G401 (cell line): ENCODE measurements around the gene GPC6. TPM values are rescaled to one million over a fixed set of nuclear protein-coding genes. Genes with fewer than 3 reads are reported as not detected.

Experiments
- DNase-seq: peaks from one replicate; pipeline ENCODE4 v3.0.0-alpha.2; 2015; ENCODE audit warnings: low spot score
- in situ Hi-C: cut with HindIII; loops from 2 replicates; pipeline ENCODE4 v1.10.0; 2016; ENCODE audit warnings: low sequenced_read_pairs, mixed read lengths
- total RNA-seq: library from RNA; depleted of rRNA; stranded (reverse); fragments of >200 nt; shearing (Covaris generic); gene quantifications from 2 replicates; pipeline ENCODE4 v1.2.3, GENCODE V29; 2014

GPC6 gene
- total RNA-seq, 1 experiment from 2014 or later, result 2.1 TPM

DNA sequence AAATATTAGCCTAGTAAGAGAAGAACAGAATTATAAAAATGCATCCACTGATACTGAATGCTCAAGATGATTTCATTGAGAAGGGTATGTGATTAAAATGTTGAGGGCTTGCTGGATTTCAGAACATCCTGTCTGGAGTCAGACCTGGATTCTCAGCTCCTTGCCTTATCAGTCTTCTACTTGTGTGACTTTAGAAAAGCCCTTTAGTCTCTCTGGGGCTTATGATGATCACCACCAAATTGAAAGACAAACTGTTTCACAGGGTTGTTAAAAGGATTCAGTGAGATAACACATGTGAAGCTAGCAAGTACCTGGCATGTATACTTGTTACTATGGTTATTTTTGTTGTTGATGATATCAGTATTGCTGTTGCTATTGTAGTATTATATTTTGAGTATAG lies 118.4 kb downstream of the GPC6 start:
- DNase-seq, result no peak
- in situ Hi-C loops, result no loop called here

DNA sequence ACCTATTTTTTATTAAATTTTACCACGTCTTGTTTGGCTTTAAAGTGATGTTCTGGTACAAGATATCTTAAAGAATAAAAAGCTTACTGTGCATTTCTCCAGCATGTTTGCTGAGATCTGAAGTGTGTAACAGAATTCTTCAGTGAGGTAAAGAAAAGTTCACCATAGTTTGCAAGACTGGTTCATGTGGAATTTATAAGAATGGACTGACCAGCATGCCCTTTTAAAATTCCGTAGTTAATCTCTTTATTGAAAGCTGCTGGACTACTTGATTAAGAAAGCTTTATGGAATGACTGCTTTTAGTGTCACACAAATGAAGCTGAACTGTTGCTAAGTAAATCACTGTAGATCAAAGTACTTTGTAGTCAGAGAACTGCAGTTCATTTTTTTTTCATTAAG lies 119.2 kb downstream of the GPC6 start:
- in situ Hi-C loops, result no loop called here
- no peak for DNase-seq

DNA sequence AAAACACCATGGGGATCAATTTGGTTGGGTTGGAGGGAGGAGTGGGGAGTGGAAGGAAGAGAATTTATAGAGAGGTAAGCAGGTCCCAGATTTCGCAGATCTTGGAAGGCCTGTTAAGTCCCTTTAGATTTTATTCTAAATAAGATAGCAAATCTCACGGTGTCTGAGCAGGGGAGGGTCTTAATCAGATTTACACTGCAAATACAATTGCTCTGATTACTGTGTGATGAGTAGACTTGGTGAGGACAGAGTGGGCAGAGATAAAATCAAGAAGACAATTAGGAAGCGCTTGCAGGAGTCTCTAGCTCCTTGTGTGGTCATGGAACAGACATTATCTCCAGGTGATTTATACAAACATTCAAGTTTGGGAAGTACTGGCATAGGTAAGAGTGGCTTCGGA lies 126.0 kb downstream of the GPC6 start:
- in situ Hi-C loops, result no loop called here
- DNase-seq, result no peak

DNA sequence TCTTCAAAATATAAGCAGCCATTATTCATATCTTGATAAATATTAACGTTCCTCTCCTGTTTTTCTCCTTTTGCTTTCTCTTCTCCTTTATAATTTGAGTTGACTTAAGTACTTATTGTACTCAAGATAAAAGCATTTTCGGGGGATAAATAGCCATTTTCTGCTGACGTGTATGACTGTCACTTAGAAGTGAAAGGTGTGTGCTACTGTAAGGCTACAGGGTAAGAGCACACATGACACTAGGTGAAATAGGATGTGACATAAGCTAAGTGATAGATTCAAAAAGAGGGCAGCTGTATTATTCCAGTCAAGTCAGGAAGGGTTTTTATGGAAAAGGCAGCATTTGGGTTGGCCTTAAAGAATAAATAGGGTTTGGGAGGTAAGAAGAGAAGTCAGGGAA lies 128.5 kb downstream of the GPC6 start:
- no peak for DNase-seq
- in situ Hi-C loops, result no loop called here

DNA sequence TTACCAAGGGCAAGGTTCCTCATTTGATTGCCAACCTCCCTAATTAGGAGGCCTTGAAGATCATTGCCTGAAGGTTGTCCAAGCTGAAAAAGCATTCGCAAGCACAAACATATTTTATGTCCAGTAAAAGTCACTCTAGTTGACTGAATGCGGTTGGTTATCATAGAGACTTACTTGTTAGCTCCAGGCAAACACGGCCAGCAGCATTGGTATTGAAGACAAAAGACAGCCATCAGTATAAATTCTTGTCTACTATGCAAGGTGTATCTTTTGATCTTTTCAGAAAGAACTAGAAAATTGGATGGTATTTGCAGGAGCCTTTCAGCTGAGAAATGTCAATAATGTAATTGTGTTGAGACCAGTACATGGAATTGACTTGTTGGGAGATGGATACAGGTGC lies 129.9 kb downstream of the GPC6 start:
- no peak for DNase-seq
- in situ Hi-C loops, result no loop called here

DNA sequence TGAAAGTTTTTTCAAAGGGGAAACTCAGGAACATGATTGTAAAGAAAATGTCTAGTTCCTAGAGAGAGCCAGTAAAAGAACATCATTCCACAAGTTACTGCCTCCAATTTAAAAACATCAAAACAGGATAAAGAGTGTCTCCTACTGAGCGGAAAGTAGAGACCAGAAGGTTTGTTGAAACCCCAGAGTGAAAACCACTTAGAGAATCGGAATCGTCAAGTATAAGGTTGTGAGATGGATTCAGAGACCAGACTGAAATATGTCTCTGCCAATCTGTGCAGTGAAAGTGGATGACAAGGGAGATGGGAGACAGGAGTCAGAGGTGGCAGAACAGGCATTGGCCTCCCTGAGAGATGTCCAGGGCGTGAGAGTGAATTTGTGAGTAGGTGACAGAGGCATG lies 133.4 kb downstream of the GPC6 start:
- in situ Hi-C loops, result no loop called here
- no peak for DNase-seq

DNA sequence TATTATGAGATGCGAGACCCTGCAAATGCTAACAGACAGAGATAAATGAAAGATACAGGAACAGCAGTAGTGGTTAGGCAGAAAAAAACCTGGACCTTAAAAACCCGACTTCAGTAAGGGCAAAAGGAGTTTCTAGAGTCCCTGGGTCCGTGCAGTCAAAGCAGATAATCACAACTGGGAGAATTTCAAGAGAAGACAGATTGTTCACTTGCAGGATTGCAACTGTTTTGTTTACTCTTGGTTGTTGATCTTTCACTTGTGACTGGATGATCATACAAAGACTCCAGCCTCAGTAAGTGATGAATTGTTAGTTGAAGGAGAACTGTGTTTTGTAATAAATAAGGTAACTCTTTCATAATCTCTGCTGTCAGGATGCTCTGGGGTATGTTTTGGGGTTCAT lies 135.1 kb downstream of the GPC6 start:
- in situ Hi-C loops, result no loop called here
- DNase-seq, result no peak

DNA sequence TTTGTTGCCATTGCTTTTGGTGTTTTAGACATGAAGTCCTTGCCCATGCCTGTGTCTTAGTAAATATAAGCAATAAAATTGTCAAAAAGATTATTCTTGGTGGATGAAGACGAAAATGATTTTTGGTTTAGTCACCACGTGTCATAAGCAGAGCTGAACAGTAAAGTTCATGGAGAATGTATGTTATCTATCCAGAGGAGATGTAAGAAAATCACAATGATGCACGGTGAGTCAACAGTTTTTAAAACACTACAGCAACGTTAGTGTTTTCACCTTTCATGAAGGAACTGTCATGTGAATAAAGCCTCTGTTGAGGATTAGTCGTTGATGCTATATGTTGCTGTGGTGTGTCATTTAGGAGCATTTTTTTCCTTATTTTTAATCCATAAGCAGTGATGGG lies 137.6 kb downstream of the GPC6 start:
- no peak for DNase-seq
- in situ Hi-C loops, result no loop called here

DNA sequence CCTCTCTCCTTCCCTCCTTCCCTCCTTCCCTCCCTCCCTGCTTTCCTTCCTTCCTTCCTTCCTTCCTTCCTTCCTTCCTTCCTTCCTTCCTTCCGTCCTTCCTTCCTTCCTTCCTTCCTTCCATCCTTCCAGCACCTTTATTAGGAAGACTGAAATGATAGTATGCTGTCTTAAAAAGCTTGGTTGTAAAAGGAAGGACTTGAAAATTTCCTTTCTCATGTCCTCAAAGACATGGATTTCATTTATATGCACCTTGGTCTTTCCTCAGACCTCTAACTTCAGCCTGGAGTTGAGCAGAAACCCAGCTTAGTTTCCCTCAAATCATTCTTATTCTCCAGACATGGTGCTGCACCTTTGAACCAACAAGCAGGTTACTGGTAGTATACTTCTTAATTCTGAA lies 141.7 kb downstream of the GPC6 start:
- in situ Hi-C loops, result no loop called here
- no peak for DNase-seq

DNA sequence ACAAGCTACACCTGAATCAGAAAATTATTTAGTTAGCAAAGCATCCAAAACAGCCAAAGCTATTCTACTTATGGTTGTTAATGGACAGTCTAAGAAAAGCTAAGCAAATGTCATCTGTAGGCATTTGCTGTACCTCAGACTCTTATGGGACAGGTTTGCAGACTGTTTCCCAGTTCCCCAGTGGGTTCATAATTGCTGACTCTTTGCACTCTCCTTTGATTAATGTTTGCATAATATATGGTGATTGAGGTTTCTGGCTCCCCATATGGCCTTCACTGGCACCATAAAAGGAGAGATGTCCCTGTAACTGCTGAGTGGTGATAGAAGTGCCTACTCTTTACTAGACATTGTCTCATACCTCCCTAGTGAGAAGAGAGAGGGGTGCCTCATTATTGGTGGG lies 142.1 kb downstream of the GPC6 start:
- in situ Hi-C loops, result no loop called here
- DNase-seq, result no peak

DNA sequence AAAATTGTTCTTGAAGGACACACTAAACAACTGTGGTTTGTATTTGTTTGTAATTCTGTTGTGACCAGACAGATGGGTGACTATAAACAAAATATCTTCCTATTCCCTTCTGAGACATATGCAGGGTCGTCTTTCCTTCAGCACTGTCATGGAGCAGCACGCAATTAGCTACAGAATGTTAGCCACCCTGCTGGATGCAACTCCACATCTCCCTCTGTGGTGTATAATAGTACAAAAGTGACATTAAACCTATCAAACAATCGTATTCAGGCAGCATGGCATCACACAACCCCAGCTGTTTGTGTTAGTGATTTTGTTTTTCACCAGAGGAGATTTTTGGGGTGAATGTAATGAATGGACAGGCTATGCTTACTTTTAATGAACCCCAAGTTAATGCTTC lies 146.2 kb downstream of the GPC6 start:
- DNase-seq, result no peak
- in situ Hi-C loops, result no loop called here

DNA sequence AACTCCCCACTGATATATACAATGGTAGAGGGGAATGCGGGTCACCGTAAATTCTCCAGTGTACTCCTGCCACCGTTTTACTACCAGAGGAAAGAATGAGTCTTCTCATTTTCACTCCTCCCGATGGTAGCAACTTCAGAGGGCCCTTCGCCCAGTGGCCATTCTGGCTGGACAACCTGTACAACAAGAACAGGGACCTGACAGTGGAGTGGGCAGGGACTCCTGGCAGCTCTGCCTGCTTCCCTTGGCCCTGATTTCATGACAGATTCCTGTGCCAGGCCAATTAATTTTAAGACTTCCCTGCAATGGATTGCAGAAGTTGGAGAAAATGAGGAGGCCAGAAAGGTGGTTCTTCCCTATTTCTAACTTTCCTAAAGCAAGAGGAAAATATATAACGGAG lies 148.9 kb downstream of the GPC6 start:
- no peak for DNase-seq
- in situ Hi-C loops, result no loop called here

DNA sequence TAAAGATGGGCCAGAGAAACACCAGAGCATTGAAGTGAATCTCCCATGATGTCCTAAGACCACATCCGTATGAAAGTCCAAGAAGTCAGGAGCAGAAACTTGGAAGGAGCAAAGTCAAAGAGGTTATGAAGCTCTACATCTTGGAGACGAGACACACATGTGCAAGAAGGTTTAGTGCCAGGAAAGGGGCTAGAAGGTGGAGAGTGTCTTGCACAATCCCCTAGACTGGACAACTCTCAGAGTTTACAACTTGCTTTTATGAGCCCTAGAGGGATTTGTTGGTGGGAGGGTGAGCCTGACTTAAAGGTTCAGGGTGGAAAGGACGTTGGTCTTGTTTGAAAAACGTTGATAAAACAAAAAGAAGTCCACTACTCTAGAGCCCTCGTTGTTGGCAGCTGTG lies 150.6 kb downstream of the GPC6 start:
- no peak for DNase-seq
- in situ Hi-C loops, result no loop called here

DNA sequence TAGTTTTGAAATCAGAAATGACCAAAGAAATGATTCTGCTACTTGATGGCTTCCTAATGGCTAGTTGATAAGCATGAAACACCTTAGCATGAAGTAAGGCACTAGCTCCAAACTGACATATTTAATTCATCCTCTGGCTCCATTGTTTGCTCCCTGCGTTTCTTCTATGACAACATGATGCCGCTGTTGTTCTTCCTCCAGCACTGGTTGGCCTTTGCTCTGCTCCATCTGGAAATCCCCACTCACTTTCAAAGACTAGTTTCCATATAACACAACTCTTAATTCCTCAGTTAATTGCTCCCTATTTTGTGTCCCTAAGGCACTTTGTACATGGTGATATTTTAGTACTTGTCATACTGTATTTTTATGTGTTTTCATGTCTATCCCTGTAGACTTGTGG lies 151.6 kb downstream of the GPC6 start:
- in situ Hi-C loops, result no loop called here
- no peak for DNase-seq

DNA sequence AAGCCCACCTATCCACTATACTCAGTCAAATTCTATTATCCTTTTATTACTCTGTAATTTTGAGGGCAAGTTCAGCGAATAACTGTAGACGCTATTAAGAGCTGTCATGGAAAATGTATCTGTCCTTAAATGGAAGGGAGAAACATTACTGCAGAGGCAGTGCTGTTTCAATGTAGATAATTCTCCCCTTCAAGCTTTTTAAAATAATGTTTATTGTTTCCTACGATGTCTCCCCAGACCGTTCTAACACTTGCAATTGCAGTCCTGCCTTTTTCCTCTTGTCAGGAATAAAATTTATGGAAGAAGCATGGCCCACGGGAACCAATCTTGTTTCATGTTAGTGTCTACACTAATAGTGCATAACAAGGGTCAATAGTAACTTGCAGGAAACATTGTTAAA lies 159.5 kb downstream of the GPC6 start:
- no peak for DNase-seq
- in situ Hi-C loops, result no loop called here

DNA sequence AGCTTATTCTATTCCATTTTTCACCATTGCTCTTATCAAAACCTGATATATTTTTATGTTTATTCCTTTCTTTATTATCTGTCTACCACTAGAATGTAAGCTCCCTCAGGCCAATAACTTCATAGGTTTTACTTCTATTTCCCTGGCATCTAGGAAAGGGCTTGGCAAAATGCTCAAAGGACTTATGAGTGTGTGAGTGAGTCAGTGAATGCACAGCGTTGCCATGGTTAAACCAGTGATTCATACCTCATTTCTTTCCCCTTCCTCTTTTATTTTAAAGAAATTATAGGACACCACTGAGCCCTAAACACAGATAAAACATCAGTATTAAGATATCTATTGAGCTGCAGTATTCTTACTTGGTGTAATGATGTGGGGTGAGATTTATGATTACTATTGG lies 162.1 kb downstream of the GPC6 start:
- DNase-seq, result no peak
- in situ Hi-C loops, result no loop called here

DNA sequence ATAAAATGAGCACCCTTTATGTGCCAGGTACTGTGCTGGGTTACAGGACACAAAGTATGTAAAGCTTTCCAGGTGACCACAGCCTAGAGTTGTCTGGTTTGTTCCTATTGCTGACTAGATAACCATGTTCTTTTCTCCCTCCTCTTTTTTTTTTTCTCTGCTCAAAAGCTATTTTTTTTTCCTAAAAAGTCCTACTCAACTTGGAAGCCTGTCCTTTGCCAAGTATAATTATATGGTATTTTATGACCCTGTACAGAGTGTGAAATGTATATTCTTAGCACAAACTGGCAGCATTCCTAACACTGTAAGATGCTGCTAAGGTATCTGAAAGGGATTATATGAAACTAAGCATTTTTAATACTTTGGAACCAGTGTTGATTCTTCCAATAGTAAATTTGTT lies 171.0 kb downstream of the GPC6 start:
- no peak for DNase-seq
- in situ Hi-C loops, result no loop called here

DNA sequence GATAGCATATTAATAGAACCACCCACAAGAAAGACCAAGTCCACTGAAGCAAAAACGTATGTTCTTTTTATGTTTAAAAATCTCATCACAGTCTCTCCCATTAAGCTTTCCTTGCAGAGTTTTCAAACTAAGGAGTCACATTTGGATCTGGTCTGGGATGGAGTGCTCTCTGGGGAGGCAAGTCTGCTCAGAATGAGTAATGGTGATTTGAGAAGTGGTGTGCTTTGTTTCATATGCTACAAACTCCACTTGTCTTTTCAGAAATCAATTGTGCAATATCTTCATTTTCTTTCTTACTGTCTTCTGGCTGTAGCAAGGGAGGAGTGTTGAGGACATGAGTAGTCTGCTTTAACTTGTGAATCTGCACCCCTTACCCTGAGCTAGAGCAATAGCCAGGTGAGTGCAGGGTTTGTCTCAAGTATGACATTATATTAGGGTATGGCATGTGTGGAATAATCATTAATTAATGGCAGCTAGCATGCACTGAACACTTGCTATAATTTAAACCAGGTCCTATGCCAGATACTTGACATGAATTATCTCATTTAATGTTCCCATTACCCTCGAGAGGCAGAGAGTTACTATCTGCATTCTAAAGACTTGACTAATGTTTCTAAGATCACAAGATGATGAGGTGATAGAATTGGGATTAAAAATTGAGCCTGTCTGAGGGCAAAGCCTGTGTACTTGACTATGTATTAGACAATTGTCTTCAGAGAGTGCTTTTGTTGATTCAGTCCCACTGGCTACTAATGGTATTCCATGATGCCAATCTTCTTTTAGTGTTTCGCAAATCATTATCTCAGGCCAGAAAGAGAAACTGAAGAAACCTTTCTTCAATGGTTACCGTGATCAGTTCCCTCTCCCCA lies 171.8 kb downstream of the GPC6 start:
- DNase-seq, result no peak
- in situ Hi-C loops, result no loop called here

DNA sequence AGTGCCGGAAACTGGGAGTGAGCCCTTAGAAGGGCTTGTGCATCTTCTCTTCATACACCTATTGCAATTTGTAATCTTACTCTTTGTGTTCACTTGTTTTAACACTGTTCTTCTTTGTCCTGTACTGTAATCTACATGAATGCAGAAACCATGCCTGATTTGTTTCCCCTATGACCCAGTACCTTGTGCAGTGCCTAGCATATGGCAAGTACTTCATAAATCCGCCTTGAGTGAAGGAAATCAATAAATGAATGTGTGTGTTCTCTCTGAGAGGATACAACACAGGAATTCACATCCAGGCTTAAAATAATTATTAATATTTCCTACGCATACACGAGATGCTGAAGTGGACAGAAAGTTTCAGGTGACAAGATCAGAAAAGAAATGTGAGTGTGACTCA lies 172.6 kb downstream of the GPC6 start:
- in situ Hi-C loops, result no loop called here

DNA sequence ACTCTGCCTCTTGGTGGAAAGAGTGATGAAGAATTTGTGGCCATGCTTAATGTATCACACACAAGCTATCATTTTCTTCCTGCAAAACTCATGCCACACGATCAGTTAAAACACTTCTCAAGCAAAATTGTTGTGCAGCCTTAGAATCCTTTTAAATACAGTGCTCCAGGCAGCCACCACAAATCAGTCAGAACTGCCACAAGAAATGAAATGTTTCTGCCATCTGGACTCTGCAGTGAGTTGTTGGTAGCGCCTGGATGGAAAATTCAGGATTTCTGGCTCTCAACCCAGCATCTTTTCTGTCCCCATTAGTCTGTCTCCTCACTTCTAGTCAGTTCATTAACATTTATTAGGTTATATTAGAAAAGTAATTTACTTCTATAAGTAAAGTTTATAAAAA lies 179.5 kb downstream of the GPC6 start:
- no peak for DNase-seq
- in situ Hi-C loops, result no loop called here

More for the DNA sequence above, 172.6 kb downstream of the GPC6 start:
- DNase-seq, result no peak

DNA sequence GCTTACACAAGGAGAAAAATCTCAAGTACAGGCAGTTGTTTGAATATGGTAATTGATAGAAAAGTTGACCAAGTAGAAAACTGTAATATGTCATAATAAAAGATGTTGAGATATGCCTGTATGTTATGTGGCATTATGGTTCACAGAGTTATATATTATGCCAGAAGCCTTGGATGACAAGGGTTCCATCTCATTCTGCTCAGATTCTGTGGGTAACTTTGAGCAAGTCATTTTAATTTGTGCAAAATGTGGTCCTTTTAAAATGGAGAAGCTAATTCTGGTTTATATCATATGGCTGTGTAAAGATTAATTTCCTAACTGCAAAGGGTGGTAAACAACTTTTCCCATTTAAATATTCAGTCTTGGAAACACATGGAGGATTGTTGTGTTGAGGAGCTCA lies 180.9 kb downstream of the GPC6 start:
- in situ Hi-C loops, result no loop called here
- DNase-seq, result no peak
